ENCODE measurements around the gene SNUPN. TPM values are rescaled to one million over a fixed set of nuclear protein-coding genes. Genes with fewer than 3 reads are reported as not detected.
"Not testable (repeated sequence)": the region's sequence is repeated elsewhere in the genome, so short reads cannot be mapped to it uniquely, and the experiment has no call there.

SNUPN gene
- total RNA-seq, 1 experiment from 2014 or later = 32.1 TPM

DNA sequence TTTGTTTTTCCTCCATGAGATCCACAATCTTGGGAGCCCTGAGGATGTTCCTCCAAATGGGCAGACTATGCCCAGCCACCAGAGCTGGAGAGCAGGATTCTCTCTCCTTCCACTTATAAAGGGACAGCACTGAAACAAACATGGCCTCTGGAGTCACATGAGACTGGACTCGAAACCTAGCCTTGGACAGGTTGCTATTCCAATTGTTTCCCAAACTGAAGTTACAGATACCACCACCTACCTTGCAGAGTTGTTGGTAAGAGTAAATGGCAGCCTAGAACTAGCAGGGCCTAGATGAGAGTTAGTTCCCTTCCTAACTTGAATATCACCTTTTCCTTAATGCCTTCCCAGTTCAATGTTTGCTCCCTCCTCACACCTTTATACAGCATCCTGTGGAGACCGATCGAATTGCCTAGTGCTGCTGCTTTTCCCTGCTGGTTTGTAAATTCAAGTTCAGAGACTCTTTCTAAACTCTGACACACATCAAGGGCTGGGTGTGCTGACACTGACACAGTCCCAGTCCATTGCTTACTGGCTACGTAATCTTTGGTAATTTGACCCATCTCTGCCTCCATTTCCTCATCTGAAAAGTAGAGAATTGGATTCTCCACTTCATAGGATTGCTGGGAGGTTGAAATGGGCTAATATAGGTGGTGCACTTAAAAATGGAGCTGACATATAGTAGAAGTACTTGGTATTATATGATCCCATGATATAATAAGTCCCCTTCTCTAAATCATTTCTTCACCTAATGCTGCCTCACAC lies 11.9 kb upstream of the SNUPN start:
- no peak for DNase-seq (ENCODE audit: low read depth)

DNA sequence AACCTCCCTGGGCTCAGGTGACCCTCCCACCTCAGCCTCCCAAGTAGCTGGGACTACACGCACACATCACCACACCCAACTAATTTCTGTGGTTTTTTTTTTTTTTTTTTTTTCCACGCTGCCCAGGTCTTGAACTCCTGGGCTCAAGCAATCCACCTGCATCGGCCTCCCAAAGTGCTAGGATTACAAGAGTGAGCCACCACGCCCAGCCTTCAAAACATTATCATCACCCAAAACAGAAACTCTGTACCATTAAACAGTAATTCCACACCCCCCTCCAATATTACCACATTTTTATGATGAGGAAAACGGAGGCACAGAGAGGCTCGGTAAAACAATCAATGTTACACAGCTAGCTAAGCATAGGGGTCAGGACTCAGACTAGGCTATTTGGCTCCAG lies 10.5 kb upstream of the SNUPN start:
- no peak for DNase-seq (ENCODE audit: low read depth)

DNA sequence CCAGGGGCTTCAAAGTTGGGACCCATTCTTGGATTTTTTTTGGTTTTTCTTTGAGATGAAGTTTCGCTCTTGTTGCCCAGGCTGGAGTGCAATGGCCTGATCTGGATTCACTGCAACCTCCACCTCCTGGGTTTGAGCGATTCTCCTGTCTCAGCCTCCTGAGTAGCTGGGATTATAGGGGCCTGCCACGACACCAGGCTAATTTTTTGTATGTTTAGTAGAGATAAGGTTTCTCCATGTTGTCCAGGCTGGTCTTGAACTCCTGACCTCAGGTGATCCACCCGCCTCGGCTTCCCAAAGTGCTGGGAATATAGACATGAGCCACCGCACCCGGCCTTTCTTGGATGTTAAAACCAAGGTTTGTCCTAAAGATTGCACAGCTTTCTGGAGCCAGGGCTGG lies 8.4 kb upstream of the SNUPN start:
- not testable (repeated sequence) for DNase-seq (ENCODE audit: low read depth)

DNA sequence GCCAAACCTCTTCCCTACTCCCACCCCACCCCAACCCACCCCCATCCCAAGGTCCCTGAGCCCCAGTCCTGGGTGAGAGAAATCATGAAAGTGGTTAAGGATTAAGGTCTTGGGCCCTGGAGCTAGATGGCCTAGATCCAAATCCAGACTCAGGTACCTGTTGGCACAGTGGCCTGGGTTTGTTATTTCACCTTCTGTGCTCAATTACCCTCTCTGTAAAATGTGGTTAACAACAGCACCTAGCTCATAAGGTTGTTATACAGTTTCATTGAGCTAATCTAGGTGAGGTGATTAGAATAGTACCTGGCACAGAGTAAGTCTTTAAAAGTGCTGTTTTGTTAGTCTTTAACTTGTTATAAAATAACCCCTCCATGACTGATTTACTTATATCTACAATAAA lies 6.4 kb upstream of the SNUPN start:
- no peak for DNase-seq (ENCODE audit: low read depth)

DNA sequence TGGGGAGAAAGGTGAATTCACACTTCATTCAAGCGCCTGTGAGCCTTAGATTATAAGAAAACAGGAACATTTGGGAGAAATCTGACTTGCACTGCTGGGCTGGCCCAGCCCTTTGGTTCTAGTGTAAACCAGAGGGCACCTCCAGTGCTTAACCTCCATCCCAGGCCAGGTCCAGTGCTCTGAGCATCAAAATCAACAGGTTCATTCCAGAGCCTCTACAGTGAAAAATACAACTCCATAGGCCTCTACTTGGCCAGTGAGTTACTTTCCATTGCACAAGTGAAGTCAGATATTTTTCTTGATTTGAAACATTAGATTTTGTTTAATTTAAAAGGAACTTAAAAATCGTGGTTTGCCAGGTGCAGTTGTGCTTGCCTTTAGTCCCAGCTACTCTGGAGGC lies 3.0 kb downstream of the SNUPN start:
- no peak for DNase-seq (ENCODE audit: low read depth)

DNA sequence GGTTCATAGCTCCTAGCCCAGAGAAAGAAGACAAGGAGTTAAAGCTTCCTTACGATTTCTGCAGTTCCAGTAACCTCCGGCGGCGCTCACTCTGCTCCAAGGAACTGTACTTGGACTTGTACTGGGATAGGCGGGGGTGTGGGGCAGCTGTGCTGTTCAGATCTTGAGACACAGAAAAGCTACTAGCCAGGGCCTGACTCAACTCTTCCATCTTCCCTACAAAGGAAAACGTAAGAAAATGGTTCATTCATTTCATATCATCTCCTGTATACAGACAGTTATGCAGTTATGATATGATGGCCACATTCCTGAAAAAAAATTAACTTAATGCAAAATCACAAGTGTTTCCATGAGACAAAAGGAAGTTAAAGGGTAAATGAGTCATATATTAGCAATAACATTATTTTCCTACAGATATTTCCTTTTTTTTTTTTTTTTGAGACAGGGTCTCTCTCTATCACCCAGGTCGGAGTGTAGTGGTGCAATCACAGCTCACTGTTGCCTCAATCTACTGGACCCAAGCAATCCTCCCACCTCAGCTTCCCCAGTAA lies 4.6 kb downstream of the SNUPN start:
- peak; percentile 72 for DNase-seq (ENCODE audit: low read depth)

DNA sequence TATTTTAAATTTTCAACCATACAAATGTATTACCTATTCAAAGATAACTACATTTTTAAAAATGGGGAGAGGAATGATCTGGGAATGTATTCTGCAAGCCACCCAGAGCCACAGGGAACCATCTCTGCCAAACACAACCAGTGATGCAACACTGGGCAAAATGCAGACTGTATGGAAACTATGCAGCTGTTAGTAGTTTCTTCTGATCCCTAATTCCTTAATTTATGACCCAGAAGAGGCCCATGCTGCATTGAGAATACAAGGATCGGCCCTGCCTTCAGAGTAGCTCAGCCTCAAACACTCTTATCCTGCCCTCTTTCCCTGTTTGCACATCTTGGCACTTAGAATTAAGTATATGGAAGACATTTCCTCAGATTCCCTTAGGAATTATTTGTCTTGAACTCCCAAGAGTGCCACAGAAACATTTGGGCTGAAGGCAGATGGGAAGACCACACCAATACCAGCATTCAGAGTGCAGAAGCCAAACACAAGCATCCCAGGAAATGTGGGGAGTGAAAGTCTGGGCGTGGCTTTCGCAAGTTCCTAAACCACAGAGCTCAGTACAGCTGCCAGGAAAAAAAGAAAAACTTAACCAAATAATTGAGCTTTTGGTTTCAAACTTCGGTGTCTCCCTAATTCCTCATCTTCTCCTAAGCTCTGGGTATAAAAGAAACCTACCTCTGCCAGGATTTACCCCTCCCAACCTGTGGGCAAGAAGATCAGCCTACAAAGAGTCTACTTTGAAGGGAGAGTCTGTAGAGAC lies 5.3 kb downstream of the SNUPN start:
- DNase-seq (ENCODE audit: low read depth) = peak; percentile 48

DNA sequence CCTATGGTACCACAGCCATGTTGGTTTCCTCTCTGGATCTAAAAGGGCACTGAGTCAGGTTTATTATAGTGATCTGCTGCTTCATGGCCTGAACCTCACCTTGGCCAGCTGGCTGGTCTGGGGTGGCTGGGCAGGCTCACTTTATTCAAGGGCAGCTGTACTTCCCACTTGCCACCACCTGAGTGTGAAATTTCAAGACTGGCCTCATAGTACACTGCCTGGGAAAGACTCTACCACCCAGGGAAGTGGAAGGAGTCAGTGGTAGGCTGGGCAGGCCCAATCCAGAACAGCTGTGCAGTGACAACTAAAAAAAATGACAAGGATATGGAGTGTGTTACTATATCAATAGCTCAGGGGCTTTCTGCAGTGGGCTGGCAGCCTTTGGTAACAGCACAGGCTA lies 8.8 kb downstream of the SNUPN start:
- no peak for DNase-seq (ENCODE audit: low read depth)

DNA sequence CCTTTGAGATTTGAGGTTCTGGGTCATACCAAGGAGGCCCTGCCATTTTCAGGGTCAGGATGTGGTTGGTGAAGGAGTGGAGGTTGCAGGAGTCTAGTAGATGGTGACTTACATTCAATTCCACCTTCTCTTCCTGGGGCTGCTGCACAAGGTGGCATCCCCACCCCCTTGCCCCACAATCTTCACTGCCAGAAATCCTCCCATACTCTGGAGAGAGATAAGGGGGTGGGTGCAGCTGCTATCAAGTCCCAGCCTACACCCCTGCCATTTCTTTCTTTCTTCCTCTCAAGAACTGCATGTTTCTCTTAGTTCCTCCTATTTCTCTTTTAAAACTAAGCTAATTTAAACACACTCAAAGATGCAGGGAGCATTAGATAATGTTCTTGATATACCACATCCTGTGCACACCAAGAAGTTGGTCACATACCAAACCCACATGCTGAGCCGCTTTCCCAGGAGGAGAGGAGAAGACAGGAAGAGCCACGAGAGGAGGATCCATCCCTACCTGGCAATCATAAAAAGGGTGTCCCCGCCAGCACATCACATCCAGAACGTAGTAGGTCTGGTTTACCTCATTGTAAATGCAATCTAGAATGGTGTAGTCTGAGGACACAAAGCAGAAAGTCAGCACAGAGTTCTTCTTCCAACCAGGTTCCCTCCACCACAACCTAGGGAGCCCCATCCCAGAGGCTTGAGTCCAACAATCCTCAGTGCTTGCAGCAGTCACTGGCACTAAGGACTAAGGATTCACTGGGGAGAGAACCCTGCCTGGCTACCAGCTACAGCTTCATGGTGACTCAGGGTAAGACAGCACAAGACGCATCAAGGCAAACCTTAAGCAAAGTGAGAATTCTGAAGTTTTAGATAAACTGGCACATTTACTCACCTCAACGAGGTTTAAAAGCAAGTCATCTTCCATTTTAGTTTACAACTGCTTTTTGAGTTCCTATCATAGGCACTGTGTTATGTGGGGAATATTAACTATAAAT lies 18.5 kb downstream of the SNUPN start:
- DNase-seq (ENCODE audit: low read depth) = peak; percentile 20

DNA sequence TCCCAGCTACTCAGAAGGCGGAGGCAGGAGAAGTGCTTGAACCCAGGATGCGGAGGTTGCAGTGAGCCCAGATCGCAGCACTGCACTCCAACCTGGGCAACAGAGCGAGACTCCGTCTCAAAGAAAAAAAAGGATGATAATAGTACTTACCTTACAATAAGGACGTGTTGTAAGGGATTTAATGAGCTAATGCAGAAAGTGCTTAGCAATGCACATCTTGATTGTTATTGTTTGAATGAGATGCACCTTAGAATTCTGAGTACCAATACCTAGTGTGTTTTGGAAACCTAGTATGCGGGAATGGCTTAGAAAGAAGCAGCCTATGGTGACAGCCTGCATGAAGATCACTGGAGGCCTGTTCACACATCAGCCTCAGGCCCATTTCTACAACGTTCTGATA lies 19.5 kb downstream of the SNUPN start:
- no peak for DNase-seq (ENCODE audit: low read depth)

DNA sequence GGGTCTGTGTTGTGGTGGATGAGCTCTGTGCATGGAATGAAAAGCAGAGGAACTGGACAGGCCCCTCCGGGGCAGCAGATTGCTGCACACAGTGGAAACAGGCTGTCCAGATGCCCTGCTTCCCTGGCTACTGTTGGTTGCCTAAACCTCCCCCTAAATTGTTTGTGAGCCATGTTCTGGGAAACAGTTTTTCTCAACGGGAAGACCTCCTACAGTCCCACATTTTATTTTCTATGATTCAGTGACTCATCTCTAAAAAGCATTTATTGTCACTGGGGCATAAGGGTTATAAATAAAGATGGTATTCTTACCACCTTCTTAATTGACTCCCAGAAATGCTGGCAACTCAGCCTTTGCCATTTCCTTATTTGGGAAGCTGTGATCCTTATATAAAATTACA lies 26.1 kb downstream of the SNUPN start:
- DNase-seq (ENCODE audit: low read depth) = no peak

DNA sequence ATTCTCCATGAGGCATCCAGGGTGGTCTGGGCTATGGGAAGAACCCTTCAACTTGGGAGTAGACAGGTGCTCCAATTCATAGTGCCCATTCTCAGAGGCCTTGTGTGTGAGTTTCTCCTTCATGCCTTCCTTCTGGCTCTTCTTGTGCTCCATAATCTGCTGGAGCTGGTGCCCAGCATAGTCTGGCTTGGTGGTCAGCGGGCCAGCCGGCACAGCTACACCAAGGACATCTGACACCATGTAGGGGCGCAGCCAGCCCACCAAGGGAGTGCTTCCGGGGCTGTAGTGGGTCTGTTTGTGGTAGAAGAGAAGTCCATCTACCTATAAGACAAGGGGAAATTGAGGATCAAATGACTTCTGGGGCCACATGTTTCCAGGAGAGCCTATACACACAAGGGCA lies 27.2 kb downstream of the SNUPN start:
- DNase-seq (ENCODE audit: low read depth) = no peak

DNA sequence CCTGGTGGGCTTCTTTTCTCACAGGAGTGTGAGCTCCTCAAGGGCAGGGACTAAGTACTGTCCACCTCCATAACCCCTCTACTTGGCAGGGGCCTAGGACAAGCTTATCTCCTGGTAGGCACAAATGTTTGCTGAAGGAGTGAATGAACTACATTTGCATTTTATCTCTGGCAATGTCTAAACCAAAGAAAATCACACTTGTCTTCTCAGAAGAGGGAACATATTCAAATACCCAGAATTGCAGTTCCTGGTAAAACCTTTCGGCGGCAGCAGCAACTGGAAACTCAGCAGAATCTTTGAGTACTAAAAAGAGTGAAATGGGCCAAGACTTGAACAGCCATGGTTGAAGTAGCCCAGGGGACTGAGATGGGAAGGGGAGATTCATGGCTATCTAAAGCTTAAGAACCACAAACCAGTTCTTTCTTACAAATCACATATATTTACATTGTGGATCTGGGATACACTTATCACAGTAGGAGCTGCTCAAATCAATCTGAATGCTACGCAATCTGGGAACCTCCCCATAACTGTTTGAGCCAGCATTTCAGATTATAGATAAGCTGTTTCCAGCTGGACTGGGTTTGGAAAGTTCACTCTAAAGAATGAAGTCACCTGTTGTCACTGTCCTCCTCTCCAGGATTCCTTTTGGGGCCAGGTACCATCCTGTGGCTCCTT lies 27.7 kb downstream of the SNUPN start:
- DNase-seq (ENCODE audit: low read depth) = no peak

DNA sequence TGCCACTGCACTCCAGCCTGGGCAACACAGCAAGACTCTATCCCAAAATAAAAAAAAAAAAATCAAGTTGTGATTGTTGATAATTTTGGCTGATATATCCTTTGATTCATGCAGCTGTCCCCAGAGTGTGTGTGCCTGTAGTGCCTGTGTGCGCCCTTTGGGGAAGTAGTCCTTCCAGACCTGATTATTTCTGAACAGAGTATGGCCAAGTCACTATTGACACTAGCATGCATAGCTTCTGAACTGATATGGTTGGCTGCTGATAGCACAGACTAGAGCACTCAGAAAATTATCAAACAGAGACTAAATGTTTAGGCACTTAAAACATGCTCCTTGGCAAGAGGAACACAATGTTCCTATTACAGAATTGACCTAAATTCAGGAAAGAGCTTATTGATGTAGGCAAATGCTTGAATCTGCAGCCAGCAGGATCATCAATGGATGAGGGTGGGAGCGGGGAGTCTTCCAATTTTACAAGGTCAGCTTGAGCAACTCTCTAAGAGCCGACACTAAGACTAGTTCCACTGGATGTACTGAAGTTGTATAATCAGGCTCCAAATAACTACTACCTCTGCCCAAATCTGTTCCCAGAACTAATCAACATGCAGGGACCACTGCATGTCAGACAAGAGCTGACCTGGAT lies 28.7 kb downstream of the SNUPN start:
- DNase-seq (ENCODE audit: low read depth) = no peak

DNA sequence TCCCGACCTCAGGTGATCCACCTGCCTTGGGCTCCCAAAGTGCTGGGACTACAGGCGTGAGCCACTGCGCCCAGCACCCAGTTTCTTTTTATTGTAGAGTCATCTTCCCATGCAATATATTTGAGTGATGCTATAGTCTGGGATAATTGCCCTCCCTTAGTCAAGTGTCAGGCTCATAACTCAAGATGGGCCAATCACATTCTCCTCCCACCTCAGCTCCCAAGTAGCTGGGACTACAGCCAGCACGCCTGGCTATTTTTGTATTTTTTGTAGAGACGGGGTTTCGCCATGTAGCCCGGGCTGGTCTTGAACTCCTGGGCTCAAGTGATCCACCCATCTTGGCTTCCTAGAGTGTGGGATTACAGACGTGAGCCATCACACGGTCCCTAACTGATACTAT lies 31.2 kb downstream of the SNUPN start:
- no peak for DNase-seq (ENCODE audit: low read depth)

DNA sequence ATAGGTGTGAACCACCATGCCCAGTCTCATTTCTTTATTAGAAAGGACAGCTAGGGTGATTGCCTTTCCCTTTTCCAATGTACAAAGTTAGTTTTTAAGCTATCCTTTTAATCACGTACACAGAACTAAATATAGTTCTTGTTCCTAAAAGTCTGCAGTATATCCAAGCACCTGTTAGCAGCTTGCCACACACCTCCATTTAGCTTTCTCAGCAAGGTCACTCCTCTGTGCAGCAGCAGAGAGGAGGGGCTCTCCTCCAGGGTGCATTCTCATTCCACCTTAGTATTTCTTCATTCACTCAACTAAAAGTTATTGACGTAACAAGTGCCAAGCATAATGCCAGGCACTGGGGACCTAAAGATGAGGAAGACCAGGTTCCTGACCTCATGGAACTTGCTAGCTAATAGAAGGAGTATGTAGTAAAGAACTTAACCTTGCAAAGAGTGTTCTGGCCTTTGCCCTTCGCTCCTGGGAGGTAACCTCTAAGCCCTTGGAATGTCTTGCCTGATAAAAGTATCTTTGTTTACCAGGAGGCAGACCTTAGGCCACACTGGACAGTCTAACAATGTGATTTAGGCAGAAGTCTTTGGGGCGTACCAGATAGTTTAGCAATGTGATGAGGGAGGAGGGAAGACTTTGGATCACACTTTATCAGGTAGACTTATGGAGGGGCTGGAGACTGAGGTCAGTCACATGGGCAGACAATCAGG lies 33.7 kb downstream of the SNUPN start:
- DNase-seq (ENCODE audit: low read depth) = no peak

DNA sequence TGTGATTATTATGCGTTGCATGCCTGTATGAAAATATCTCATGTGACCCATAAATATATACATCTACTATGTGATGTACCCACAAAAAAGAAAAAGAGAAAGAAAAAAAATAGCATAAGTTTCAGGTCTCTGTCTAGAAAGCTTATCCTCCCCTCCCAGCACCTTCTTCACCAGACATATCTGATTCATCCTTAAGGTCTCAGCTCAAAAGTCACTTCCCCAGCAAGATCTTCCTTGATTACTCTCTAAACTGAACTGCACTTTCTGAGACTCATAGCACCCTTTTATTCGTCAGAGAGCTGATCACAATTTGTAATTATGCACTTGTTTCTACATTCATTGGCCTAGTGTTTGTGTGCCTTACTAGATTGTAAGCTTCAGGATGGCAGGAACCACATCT lies 35.3 kb downstream of the SNUPN start:
- no peak for DNase-seq (ENCODE audit: low read depth)

DNA sequence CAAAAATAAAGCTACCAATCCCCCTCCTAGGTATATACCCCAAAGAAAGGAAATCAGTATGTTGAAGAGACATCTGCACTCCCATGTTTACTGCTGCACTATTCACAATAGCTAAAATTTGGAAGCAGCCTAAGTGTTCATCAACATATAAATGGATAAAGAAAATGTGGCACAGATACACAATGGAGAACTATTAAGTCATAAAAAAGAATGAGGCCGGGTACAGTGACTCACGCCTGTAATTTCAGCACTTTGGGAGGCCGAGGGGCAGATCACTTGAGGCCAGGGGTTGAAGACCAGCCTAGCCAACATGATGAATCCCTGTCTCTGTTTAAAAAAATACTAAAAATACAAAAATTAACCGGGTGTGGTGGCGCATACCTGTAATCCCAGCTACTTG lies 36.5 kb downstream of the SNUPN start:
- DNase-seq (ENCODE audit: low read depth) = no peak

DNA sequence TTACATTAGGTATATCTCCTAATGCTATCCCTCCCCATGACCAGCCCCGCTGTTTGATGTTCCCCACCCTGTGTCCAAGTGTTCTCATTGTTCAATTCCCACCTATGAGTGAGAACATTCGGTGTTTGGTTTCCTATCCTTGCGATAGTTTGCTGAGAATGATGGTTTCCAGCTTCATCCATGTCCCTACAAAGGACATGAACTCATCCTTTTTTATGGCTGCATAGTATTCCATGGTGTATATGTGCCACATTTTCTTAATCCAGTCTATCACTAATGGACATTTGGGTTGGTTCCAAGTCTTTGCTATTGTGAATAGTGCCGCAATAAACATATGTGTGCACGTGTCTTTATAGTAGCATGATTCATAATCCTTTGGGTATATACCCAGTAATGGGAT lies 39.1 kb downstream of the SNUPN start:
- DNase-seq (ENCODE audit: low read depth) = not testable (repeated sequence)

DNA sequence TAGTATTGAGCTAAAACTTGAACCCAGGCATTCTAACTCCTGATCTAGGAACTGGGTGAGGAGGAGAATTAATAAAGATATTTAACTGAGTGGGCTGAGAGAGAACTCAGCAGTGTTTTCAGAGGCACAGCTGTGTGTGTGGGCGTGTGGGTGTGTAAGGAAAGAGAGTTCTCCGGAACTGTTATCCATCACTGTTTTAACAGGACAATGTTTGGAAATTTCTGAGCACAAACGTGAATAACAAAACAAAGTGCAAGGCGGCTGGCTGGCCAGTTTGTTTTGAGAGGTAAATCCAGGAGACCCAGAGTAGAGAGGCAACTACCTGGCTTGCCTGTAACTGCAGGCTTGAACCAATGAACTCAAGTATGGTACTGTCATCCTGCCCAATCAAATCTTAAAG lies 41.4 kb downstream of the SNUPN start:
- DNase-seq (ENCODE audit: low read depth) = no peak

All from M059J (cell line).